Left lung (tissue), 10 donors: ENCODE measurements around the gene POLD3. TPM values are rescaled to one million over a fixed set of nuclear protein-coding genes. Genes with fewer than 3 reads are reported as not detected.

Source experiments
- ATAC-seq: fragments of 200-7000 bp; cut with Tn5 transposase; one replicate; pipeline ENCODE4 v1.9.1; 2020; ENCODE audit warnings: moderate library complexity
- DNase-seq, 4 donors: peaks; one replicate each; pipeline ENCODE4 v3.0.0-alpha.2; 2013 to 2020
- H3K27ac ChIP-seq, 2 donors: fragments of 200-600 bp; sonication (generic) in 1 of 2; one replicate each; pipeline versions ENCODE4 v1.5.0 to v1.8.0; 2020 to 2021
- H3K27me3 ChIP-seq, 2 donors: fragments of 200-600 bp; sonication (generic) in 1 of 2; one replicate each; pipeline versions ENCODE4 v1.5.0 to v1.8.0; 2020 to 2021
- H3K36me3 ChIP-seq, 2 donors: fragments of 200-600 bp; sonication (generic) in 1 of 2; one replicate each; pipeline versions ENCODE4 v1.5.0 to v1.8.0; 2020 to 2021
- H3K4me1 ChIP-seq, 2 donors: fragments of 200-600 bp; one replicate each; pipeline ENCODE4 v1.8.0; 2021
- H3K4me3 ChIP-seq, 2 donors: fragments of 200-600 bp; sonication (generic) in 1 of 2; one replicate each; pipeline versions ENCODE4 v1.5.0 to v1.8.0; 2020 to 2021; ENCODE audit warnings: mild to moderate bottlenecking in 1 of 2
- H3K9me3 ChIP-seq, 2 donors: fragments of 200-600 bp; sonication (generic) in 1 of 2; one replicate each; pipeline versions ENCODE4 v1.5.0 to v1.8.0; 2020 to 2021
- intact Hi-C, 2 donors: fragments of 100-400 bp; cut with DNase I; formaldehyde crosslinking; loops; one replicate each; pipeline versions ENCODE4 v1.11.2 to v1.14.2; 2022
- polyA plus RNA-seq, 6 donors: library from polyadenylated mRNA; unstranded; fragments of 120-200 nt; gene quantifications; one replicate each; pipeline ENCODE4 v1.2.1, GENCODE V29; 2013; ENCODE audit not compliant: insufficient read length in 6 of 6
- total RNA-seq, 2 donors: library from RNA; stranded (reverse); fragmentation: NEBNext Ultra II Directional; extraction: Animal tissue kit (Norgen Biotek cat#: 25700); gene quantifications; one replicate each; pipeline ENCODE4 v1.2.1, GENCODE V29; 2021
- TF ChIP-seq, protein P1 (sequence below), 2 donors: fragments of 200-600 bp; sonication (generic) in 1 of 2; IDR thresholded peaks; one replicate each; pipeline versions ENCODE4 v1.5.0 to v1.8.0; 2021; ENCODE audit warnings: antibody characterized with exemption in 2 of 2
- donor health status: DM: no; HTN: yes; CAD: no.
- donor health status: DM: no; HTN: no; CAD: no.

The POLD3 gene
- total and polyA plus RNA-seq, 8 donors, result 15.0 to 41.0 (median 32.2) TPM

DNA sequence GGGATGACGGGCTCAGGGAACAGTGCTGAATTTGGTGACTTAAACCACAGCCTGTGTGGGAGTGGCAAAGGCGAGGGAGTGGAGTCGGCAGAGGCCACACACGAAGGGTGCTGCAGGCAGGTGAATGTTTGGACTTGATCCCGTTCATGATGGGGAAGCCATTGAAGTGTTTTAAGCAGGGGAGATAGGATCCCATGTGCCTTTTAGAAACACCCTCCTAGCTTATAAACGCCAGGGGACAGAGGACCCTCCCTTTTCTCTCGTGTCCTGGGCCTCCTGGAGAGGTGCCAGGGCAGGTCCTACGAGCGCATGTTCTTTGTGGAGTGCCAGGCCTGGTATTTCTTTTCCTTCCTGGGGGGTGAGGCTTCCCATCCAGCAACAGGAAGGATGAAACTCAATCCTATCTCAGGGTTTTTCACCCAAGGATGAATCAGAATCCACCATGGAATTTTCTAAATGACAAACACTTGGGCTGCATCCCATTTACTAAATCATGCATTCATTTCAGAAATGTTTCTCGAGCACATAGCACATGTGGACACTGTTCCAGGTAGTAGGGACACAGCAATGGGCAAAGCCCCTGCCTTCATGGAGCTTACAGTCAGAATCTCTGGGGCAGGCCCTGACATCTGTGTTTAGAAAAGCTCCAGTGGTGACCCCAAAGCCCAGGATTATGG is 79.3 kb downstream of the POLD3 start:
- Histone ChIP-seq H3K9me3 (no peaks in the 10 kb centered on the region), H3K4me1 (peaks cover 0 to 3% of the 10 kb centered on the region in 2 donors), H3K27me3 (no peaks in the 10 kb centered on the region), H3K36me3 (no peaks in the 10 kb centered on the region), H3K27ac (no peak overlapping the region), H3K4me3 (no peak overlapping the region)
- DNase-seq (no peak), ATAC-seq (no peak)
- TF ChIP-seq, protein P1, sequence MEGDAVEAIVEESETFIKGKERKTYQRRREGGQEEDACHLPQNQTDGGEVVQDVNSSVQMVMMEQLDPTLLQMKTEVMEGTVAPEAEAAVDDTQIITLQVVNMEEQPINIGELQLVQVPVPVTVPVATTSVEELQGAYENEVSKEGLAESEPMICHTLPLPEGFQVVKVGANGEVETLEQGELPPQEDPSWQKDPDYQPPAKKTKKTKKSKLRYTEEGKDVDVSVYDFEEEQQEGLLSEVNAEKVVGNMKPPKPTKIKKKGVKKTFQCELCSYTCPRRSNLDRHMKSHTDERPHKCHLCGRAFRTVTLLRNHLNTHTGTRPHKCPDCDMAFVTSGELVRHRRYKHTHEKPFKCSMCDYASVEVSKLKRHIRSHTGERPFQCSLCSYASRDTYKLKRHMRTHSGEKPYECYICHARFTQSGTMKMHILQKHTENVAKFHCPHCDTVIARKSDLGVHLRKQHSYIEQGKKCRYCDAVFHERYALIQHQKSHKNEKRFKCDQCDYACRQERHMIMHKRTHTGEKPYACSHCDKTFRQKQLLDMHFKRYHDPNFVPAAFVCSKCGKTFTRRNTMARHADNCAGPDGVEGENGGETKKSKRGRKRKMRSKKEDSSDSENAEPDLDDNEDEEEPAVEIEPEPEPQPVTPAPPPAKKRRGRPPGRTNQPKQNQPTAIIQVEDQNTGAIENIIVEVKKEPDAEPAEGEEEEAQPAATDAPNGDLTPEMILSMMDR (IDR thresholded peaks at IDR 0.05), result no peak
- intact Hi-C loops, result no loop called here

DNA sequence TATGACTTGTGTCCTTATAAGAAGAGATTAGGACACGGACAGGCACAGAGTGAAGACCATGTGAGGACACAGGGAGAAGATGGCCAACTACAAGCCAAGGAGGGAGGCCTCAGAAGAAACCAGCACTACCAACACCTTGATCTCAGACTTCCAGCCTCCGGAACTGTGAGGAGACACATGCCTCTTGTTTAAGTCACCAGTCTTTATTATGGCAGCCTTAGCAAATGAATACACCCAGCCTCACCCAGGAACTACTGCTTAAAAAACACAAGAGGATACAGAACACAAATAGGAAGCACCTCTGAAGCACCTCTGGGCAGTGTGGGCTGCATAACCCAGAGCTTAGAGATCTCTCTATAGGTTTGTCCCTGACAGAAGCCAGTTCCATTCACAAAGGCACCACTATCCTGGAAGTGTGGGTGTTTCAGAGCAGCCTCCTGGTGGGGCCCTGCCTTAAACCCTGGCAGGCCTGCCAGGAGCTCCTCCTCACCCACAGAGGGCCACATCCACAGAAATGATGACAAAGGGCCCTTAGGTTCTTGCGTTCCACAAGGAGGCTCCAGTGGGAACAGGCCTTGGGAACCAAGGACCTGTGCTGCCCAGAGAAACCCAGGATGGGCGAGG is 80.1 kb downstream of the POLD3 start:
- Histone ChIP-seq H3K27me3 (no peaks in the 10 kb centered on the region), H3K9me3 (no peaks in the 10 kb centered on the region), H3K4me1 (peaks cover 0 to 3% of the 10 kb centered on the region in 2 donors), H3K4me3 (no peak overlapping the region), H3K36me3 (no peaks in the 10 kb centered on the region), H3K27ac (peak overlapping the region in 1 of 2 donors; percentile 53)
- peak; percentile 9 for ATAC-seq
- TF ChIP-seq, protein P1 (IDR thresholded peaks at IDR 0.05), result no peak
- intact Hi-C loops, result no loop called here
- DNase-seq, result no peak

DNA sequence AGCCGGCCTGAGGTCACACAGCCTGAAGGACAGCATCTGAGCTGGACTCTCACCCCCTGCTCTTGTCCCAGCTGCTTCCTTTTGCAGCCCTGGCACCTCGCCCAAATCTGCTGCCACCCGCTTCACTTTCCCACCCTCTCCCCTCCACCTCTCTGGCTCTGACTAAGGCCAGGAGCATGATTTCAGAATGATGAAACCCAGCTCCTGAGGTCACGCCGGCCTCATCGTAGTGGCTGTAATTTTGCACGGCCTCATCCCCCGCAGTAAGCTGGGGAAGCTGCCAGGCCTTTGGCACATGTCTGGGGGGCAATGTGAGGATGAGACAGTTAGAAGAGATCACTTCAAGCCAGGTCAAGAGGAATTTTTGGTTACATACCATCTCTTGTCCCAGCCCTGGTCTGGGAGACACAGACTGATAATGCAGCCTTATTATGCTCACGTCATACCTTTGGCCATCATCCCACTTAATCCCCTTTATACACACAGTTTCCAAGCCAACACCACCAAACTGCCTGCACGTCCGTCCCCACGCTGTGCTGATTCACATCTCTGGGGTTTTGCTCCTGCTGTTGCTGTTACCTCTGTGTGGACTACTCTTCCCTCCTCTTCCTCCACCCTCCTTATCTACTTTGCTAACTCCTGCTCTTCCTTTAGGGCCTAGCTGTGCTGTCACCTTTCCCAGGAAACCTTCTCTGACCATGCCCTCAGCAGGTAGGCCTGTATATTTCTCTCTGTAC is 80.7 kb downstream of the POLD3 start:
- no peaks in the 10 kb centered on the region for H3K27me3 ChIP-seq
- peak in 2 of 4 donors; percentile 41 to 48 for DNase-seq
- intact Hi-C loops, result no loop called here

DNA sequence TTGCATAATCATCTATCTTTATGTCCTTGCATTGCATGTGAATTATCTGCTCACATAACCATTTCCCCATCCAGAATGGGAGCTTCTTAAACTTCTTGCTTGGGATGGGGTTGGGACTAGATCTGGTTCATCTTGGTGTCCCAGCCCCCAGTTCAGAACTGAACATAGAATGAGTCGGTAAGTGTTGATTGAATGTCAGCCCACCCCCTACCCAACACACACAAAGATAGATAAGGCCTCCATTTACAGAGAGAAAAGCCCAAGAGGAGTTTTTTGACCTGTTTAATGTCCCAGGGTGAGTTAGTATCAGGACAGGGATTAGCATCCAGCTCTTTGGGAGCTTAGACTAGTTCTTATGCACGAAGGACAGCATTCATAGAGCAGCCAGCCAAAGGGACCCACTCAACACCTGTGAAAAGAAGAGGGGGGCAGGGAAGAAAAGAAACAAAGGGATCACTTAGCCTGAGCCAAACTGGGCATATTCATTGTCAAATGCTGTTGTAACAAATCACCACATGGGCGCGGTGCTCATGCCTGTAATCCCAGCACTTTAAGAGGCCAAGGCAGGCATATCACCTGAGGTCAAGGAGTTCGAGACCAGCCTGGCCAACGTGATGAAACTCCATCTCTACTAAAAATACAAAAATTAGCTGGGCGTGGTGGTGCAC is 81.4 kb downstream of the POLD3 start:
- H3K4me3 ChIP-seq, result no peak overlapping the region
- H3K9me3 ChIP-seq, result no peaks in the 10 kb centered on the region
- TF ChIP-seq, protein P1 (IDR thresholded peaks at IDR 0.05), result no peak
- intact Hi-C loops, result no loop called here
- ATAC-seq (no peak), DNase-seq (no peak)
- peaks cover 0 to 3% of the 10 kb centered on the region in 2 donors for H3K4me1 ChIP-seq
- H3K36me3 ChIP-seq, result no peaks in the 10 kb centered on the region
- H3K27ac ChIP-seq, result no peak overlapping the region
- no peaks in the 10 kb centered on the region for H3K27me3 ChIP-seq

More for the DNA sequence above, 80.7 kb downstream of the POLD3 start:
- H3K36me3 ChIP-seq, result no peaks in the 10 kb centered on the region
- no peak overlapping the region for H3K4me3 ChIP-seq
- TF ChIP-seq, protein P1 (IDR thresholded peaks at IDR 0.05), result no peak
- H3K9me3 ChIP-seq, result no peaks in the 10 kb centered on the region
- peak overlapping the region in 1 of 2 donors; percentile 53 for H3K27ac ChIP-seq
- ATAC-seq, result peak; percentile 72
- peaks cover 0 to 3% of the 10 kb centered on the region in 2 donors for H3K4me1 ChIP-seq
